Measurements from ENCODE around the gene DNAAF2.

DNA sequence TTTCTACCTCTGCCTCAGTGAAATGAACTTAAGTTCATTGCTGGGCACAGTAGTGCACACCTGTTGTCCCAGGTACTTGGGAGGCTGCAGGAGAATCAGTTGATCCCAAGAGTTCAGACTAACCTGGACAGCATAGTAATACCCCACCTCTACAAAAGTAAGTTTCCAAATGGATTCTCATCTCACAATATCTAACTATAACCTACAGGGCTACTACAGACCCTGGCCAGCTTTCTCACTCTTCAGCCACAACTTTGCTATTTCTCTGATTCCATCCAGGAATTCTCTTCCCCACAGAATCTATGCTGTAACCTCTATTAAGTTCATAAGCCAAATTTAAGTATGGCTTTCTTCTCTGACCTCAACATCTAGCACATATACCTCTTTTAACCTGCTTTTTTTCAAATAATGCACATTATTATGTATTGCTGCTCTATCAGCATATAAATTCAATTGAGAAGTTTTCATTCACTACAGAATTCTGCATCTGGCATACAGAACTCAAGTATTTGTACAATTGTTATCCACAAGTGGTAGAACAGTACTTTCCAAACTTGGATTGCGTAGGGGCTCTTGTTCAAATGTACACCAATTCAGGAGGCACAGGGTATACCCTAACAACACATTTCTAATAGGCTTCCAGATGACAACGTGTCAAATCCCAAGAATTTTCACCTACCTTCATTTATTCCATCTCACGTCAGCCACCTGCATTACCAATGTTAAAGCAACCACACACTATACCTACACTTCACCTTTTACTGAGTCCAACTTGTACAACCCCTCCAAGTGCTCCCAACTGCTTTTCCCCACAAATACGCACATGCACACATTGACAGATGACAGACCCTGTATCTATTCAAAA lies 52.7 kb downstream of the DNAAF2 start:
- TF ChIP-seq, protein P1, sequence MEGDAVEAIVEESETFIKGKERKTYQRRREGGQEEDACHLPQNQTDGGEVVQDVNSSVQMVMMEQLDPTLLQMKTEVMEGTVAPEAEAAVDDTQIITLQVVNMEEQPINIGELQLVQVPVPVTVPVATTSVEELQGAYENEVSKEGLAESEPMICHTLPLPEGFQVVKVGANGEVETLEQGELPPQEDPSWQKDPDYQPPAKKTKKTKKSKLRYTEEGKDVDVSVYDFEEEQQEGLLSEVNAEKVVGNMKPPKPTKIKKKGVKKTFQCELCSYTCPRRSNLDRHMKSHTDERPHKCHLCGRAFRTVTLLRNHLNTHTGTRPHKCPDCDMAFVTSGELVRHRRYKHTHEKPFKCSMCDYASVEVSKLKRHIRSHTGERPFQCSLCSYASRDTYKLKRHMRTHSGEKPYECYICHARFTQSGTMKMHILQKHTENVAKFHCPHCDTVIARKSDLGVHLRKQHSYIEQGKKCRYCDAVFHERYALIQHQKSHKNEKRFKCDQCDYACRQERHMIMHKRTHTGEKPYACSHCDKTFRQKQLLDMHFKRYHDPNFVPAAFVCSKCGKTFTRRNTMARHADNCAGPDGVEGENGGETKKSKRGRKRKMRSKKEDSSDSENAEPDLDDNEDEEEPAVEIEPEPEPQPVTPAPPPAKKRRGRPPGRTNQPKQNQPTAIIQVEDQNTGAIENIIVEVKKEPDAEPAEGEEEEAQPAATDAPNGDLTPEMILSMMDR (IDR thresholded peaks at IDR 0.05): no peak
- TF ChIP-seq POLR2A (IDR thresholded peaks at IDR 0.05): no peak
